Measurements from ENCODE around the gene LYPD6B. TPM values are rescaled to one million over a fixed set of nuclear protein-coding genes. Genes with fewer than 3 reads are reported as not detected.
A peak's percentile ranks its signal among the peaks of the same experiment; 100 is the strongest.

The LYPD6B gene
- total RNA-seq, 6 experiments from 2014 or later: 18.3 to 91.5 (median 23.2) TPM

- no peak overlapping the region for H3K4me3 Mint-ChIP-seq
- H3K4me1 Mint-ChIP-seq (ENCODE audit: low read depth): peaks cover 61% of the 10 kb centered on the region
- H3K9me3 Mint-ChIP-seq: peaks cover 11% of the 10 kb centered on the region; the same call in 1 of the 2 replicates
- peaks cover 3% of the 10 kb centered on the region for H3K27me3 Mint-ChIP-seq (ENCODE audit: insufficient read depth)
- peak; percentile 31 for DNase-seq
- no peak for TF ChIP-seq CTCF (IDR thresholded peaks at IDR 0.05)
- 0 out of 2 replicates have a peak overlapping the region, but pooled peaks have one; percentile 17 for H3K27ac Mint-ChIP-seq
- H3K36me3 Mint-ChIP-seq (ENCODE audit: low read depth): peaks cover 6% of the 10 kb centered on the region
These were observed 125.8 kb downstream of the LYPD6B start for GRCh38 chr2:149164296-149164695.

- peaks cover 66% of the 10 kb centered on the region for H3K4me1 Mint-ChIP-seq (ENCODE audit: low read depth)
- no peak overlapping the region for H3K4me3 Mint-ChIP-seq
- H3K27ac Mint-ChIP-seq: 0 out of 2 replicates have a peak overlapping the region, but pooled peaks have one; percentile 17
- no peak for TF ChIP-seq CTCF (IDR thresholded peaks at IDR 0.05)
- no peak for DNase-seq
- peaks cover 6% of the 10 kb centered on the region for H3K36me3 Mint-ChIP-seq (ENCODE audit: low read depth)
- peaks cover 3% of the 10 kb centered on the region for H3K27me3 Mint-ChIP-seq (ENCODE audit: insufficient read depth)
- peaks cover 11% of the 10 kb centered on the region; the same call in 1 of the 2 replicates for H3K9me3 Mint-ChIP-seq
These were observed 126.3 kb downstream of the LYPD6B start for GRCh38 chr2:149164827-149165226.

GRCh38 chr2:149167001-149167780 is 128.7 kb downstream of the LYPD6B start:
- Mint-ChIP-seq H3K27ac (peak overlapping the region; percentile 52), H3K9me3 (peaks cover 11% of the 10 kb centered on the region; the same call in 1 of the 2 replicates), H3K4me3 (no peak overlapping the region), H3K36me3 (ENCODE audit: low read depth) (peaks cover 20% of the 10 kb centered on the region), H3K27me3 (ENCODE audit: insufficient read depth) (no peaks in the 10 kb centered on the region; the same call in none of the 2 replicates), H3K4me1 (ENCODE audit: low read depth) (peaks cover 49% of the 10 kb centered on the region)
- TF ChIP-seq CTCF (IDR thresholded peaks at IDR 0.05): no peak
- peak; percentile 31 for DNase-seq

GRCh38 chr2:149167941-149168340 is 129.4 kb downstream of the LYPD6B start:
- Mint-ChIP-seq H3K4me1 (ENCODE audit: low read depth) (peaks cover 42% of the 10 kb centered on the region), H3K36me3 (ENCODE audit: low read depth) (peaks cover 23% of the 10 kb centered on the region), H3K4me3 (no peak overlapping the region), H3K27me3 (ENCODE audit: insufficient read depth) (no peaks in the 10 kb centered on the region; the same call in none of the 2 replicates), H3K27ac (no peak overlapping the region; the same call in 1 of the 2 replicates), H3K9me3 (peaks cover 11% of the 10 kb centered on the region; the same call in 1 of the 2 replicates)
- DNase-seq: no peak
- TF ChIP-seq CTCF (IDR thresholded peaks at IDR 0.05): no peak

- peak; percentile 30 for DNase-seq
These were observed 131.2 kb downstream of the LYPD6B start for GRCh38 chr2:149169656-149170055.

More at GRCh38 chr2:149169656-149170055, 131.2 kb downstream of the LYPD6B start:
- TF ChIP-seq CTCF (IDR thresholded peaks at IDR 0.05): no peak
- H3K9me3 Mint-ChIP-seq: peaks cover 4% of the 10 kb centered on the region; the same call in 1 of the 2 replicates
- H3K4me1 Mint-ChIP-seq (ENCODE audit: low read depth): peaks cover 30% of the 10 kb centered on the region
- H3K27me3 Mint-ChIP-seq (ENCODE audit: insufficient read depth): no peaks in the 10 kb centered on the region; the same call in none of the 2 replicates
- H3K36me3 Mint-ChIP-seq (ENCODE audit: low read depth): peaks cover 17% of the 10 kb centered on the region
- H3K27ac Mint-ChIP-seq: peak overlapping the region; percentile 8; the same call in 1 of the 2 replicates
- no peak overlapping the region for H3K4me3 Mint-ChIP-seq

Measured in HFFc6 (cell line).